ENCODE measurements around the gene CCR5.

Gene CCR5

DNA sequence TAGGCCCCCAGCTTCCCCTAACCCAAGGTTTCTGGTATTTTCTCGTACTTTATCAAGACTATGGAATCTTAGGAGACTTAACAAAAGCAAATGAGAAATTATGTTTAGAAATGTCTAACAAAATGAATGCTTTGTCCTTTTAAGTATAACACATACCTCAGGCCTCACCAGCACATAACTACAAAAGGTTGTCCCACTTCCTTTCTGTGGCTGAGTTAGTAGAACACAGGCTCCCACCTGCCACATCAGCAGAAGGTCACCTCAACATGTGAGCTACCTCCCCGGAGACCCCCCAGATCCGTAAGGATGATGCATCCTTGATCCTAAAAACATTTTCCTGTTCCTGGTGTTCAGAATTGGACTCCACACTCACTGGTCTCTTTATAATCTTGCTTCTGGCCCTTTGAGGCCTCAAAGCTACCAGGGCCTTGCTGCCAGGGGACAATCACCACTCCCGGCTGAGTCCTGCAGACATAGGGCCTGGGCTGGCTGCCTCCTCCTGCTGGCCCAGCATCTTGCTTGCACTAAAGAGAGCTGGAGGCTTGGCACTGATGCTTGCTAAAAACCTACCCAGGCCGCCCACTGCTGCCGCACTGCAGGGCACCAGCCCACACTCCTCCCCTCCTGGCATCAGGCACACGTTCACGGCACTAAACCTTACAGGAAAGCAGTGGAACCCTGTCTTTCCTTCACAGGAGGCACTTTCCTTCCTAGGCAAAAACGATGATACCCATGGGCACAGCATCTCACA, 39.2 kb downstream of the CCR5 start:
- DNase-seq, result no peak

GRCh38 chr3:46410669-46411068, 39.9 kb downstream of the CCR5 start:
- DNase-seq, result no peak

- DNase-seq, result no peak
Observed at GRCh38 chr3:46411271-46411670, 40.5 kb downstream of the CCR5 start.

- no peak for DNase-seq
Observed at GRCh38 chr3:46412786-46413298, 42.1 kb downstream of the CCR5 start.

DNA sequence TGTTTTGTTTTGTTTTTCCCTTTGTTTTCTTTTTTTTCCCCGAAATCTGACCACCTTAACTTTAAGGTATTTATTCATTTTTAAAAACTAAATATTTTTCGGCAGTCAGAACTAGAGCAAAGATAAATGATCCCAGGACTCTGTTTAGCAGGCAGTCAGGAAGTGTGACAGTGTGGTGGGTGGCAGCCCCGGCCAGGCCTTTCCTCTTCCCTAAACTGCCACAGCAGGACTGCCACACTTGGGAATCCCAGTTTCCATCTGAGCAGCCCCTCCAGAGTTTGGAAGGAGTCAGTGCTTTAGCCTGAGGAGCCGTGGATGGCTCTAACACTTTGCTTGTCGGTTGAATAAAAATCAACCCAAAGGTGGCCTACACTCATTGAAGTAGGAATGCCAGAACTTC, 43.2 kb downstream of the CCR5 start:
- no peak for DNase-seq

GRCh38 chr3:46414739-46415138, 44.0 kb downstream of the CCR5 start:
- no peak for DNase-seq

- no peak for DNase-seq
Observed at GRCh38 chr3:46416125-46416810, 45.5 kb downstream of the CCR5 start.

GRCh38 chr3:46416811-46417510, 46.2 kb downstream of the CCR5 start:
- DNase-seq, result no peak

GRCh38 chr3:46417841-46418611, 47.3 kb downstream of the CCR5 start:
- DNase-seq, result no peak

DNA sequence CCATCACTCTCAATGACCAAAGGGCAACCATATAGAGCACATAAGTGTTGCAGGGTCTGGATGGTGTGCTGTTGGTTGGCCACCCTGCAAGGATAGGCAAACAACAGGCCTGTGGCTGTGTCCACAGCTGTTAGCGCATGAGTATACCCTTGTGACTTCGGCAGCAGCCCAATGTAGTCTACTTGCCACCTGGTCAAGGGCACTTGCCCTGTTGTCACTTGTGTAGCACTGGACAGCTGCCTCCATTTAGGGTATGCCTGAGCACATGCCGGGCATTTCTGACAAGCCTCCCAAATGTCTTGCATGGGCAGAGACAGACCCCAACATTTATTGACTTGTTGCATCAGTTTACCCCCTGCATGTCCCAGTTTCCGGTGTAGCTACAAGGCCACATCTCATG, 49.1 kb downstream of the CCR5 start:
- DNase-seq, result no peak

DNA sequence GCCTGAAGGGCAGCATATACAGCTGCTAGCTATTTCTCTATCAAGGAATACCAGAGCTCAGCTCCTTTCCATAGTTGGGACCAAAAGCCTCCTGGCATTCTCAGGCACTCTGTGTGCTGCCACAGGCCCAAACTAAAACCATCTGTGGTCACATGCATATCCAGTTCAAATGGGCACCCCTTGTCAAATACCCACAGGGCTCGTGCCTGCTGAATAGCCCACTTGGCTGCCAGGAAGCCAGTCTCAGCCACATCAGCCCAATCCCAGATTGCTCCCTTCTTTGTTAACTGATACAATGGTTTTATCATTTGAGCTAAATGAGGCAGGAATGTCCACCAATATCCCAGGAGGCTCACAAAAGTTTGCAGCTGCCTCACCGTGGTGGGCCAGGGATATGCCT, 50.2 kb downstream of the CCR5 start:
- no peak for DNase-seq

DNA sequence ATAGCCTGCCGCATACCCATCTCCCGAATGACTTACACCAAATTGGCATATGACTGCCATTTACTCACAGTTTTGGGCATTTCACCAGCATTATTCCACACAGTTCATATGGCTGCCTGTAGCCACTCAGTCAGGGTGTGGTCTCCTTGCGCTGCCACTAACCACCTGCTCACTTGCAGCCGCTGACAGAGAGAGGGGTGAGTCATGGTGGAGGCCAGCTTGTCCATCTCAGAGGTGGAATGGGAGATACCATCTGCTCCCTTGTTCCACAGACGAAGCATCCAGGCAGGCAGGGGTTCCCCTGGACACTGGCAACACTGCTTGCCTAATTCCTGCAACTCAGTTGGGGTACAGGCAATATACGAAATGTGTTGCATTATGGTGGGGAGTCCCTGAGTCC, 51.9 kb downstream of the CCR5 start:
- no peak for DNase-seq

GRCh38 chr3:46423588-46423987, 52.8 kb downstream of the CCR5 start:
- DNase-seq, result no peak

Data from activated CD4-positive, alpha-beta T cell treated with anti-CD3 and anti-CD28 coated beads, Interleukin-10, Interleukin-2, amounts not matched to agents 100 ng/mL and 50 ng/mL, durations not matched to agents 16 hours and 8 hours (primary cell).